Nephron progenitor cell (in vitro differentiated cells): Measurements from ENCODE around the gene UBE2V1.

Experiments
- DNase-seq: peaks from one replicate; pipeline ENCODE4 v3.0.0; 2021
- H3K27ac Mint-ChIP-seq: 2 replicates; pipeline ENCODE4 v1.8.0; 2021; ENCODE audit warnings: mild to moderate bottlenecking, moderate library complexity, mixed read lengths
- H3K27me3 Mint-ChIP-seq: 2 replicates; pipeline ENCODE4 v1.8.0; 2021; ENCODE audit warnings: mild to moderate bottlenecking, low read depth, mixed read lengths; ENCODE audit not compliant: poor library complexity
- H3K36me3 Mint-ChIP-seq: 2 replicates; pipeline ENCODE4 v1.8.0; 2021; ENCODE audit warnings: low read depth, mixed read lengths
- H3K4me1 Mint-ChIP-seq: 2 replicates; pipeline ENCODE4 v1.8.0; 2021; ENCODE audit warnings: mixed read lengths
- H3K4me3 Mint-ChIP-seq: 2 replicates; pipeline ENCODE4 v1.8.0; 2021; ENCODE audit warnings: mild to moderate bottlenecking, moderate library complexity, mixed read lengths
- H3K9me3 Mint-ChIP-seq: 2 replicates; pipeline ENCODE4 v1.8.0; 2021; ENCODE audit warnings: mild to moderate bottlenecking, moderate library complexity, mixed read lengths
- TF ChIP-seq, protein P1 (sequence below): fragments of 200-600 bp; sonication (generic); IDR thresholded peaks from 2 replicates; pipeline ENCODE4 v1.5.0; 2021; ENCODE audit warnings: antibody characterized with exemption

UBE2V1 gene

GRCh38 chr20:50038574-50038991 lies 74.4 kb downstream of the UBE2V1 start:
- Mint-ChIP-seq H3K9me3 (no peaks in the 10 kb centered on the region), H3K36me3 (no peaks in the 10 kb centered on the region), H3K4me1 (peaks cover 49% of the 10 kb centered on the region), H3K4me3 (no peak overlapping the region), H3K27ac (peak overlapping the region; percentile 33), H3K27me3 (no peaks in the 10 kb centered on the region)
- no peak for DNase-seq
- TF ChIP-seq, protein P1, sequence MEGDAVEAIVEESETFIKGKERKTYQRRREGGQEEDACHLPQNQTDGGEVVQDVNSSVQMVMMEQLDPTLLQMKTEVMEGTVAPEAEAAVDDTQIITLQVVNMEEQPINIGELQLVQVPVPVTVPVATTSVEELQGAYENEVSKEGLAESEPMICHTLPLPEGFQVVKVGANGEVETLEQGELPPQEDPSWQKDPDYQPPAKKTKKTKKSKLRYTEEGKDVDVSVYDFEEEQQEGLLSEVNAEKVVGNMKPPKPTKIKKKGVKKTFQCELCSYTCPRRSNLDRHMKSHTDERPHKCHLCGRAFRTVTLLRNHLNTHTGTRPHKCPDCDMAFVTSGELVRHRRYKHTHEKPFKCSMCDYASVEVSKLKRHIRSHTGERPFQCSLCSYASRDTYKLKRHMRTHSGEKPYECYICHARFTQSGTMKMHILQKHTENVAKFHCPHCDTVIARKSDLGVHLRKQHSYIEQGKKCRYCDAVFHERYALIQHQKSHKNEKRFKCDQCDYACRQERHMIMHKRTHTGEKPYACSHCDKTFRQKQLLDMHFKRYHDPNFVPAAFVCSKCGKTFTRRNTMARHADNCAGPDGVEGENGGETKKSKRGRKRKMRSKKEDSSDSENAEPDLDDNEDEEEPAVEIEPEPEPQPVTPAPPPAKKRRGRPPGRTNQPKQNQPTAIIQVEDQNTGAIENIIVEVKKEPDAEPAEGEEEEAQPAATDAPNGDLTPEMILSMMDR = no peak

- Mint-ChIP-seq H3K27me3 (no peaks in the 10 kb centered on the region), H3K27ac (peak overlapping the region; percentile 33), H3K4me1 (peaks cover 45% of the 10 kb centered on the region), H3K4me3 (no peak overlapping the region), H3K36me3 (no peaks in the 10 kb centered on the region), H3K9me3 (no peaks in the 10 kb centered on the region)
- TF ChIP-seq, protein P1 = no peak
- DNase-seq = no peak
These were observed 74.8 kb downstream of the UBE2V1 start for GRCh38 chr20:50038169-50038568.

DNA sequence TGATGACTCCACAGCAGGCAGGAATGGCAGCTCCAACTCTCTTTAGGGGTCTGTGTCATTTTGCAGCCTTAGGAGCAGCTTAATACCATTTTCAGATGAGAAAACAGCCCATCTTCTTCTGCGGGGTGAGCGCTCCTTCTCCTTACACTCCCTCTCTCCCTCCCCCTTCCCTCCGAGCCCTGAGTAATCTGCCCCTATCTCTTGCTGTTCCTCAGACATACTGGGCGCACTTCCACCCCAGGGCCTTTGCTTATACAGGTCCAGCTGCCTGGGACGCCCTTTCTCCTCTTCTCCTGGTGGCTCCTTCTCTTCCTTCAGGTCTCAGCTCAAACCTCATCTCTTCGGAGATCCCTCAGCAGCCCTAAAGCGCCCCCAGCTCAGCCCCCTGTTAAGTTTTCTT lies 75.4 kb downstream of the UBE2V1 start:
- DNase-seq = no peak
- Mint-ChIP-seq H3K36me3 (no peaks in the 10 kb centered on the region), H3K4me3 (no peak overlapping the region), H3K27ac (no peak overlapping the region), H3K27me3 (no peaks in the 10 kb centered on the region), H3K4me1 (peaks cover 41% of the 10 kb centered on the region), H3K9me3 (no peaks in the 10 kb centered on the region)
- TF ChIP-seq, protein P1 = no peak

DNA sequence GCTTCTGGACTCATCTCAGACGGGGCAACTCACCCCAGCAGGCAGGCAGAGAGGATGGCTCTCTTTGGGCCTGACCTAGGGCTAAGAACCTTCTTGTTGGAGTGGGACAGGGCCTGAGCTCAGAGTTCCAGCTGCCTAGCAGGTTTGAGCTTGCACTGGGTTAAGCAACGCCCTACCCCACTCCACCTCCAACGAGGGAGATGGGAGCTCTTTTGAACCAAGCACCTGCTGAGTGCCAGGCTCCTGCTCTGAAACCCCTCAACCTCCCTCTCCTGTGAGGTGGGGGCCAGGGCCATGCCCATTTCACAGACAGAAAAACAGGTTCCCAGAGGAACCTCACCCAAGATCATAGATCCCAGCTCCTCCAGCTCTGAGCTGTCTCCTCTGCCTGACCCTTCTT lies 75.8 kb downstream of the UBE2V1 start:
- TF ChIP-seq, protein P1 = no peak
- H3K36me3 Mint-ChIP-seq = no peaks in the 10 kb centered on the region
- H3K27ac Mint-ChIP-seq = no peak overlapping the region
- H3K4me1 Mint-ChIP-seq = peaks cover 41% of the 10 kb centered on the region
- no peaks in the 10 kb centered on the region for H3K27me3 Mint-ChIP-seq
- no peak for DNase-seq
- H3K4me3 Mint-ChIP-seq = no peak overlapping the region
- no peaks in the 10 kb centered on the region for H3K9me3 Mint-ChIP-seq

DNA sequence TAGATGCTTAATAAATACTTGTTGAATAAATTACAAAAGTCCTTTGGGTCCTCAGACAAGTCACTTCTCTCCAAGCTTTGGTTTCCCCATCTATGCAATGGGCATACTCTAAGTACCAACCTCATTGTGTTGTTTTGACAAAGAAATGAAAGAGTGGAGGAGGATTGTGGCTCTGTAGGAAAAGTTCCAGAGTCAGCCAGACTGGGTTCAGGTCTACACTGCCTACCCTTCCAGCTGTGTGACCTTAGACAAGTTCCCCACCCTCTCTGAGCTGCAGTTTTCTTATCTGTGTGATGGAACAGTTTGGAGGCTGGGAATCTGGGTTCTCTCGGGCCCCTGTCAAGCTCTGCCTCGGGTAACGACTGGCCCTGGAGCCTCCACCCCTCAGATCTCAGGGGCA lies 76.2 kb downstream of the UBE2V1 start:
- Mint-ChIP-seq H3K27ac (no peak overlapping the region), H3K9me3 (no peaks in the 10 kb centered on the region), H3K4me3 (no peak overlapping the region), H3K4me1 (peaks cover 42% of the 10 kb centered on the region), H3K36me3 (no peaks in the 10 kb centered on the region), H3K27me3 (no peaks in the 10 kb centered on the region)
- TF ChIP-seq, protein P1 = no peak
- no peak for DNase-seq

GRCh38 chr20:50034567-50035180 lies 78.3 kb downstream of the UBE2V1 start:
- Mint-ChIP-seq H3K27me3 (no peaks in the 10 kb centered on the region), H3K36me3 (no peaks in the 10 kb centered on the region), H3K4me1 (peaks cover 44% of the 10 kb centered on the region), H3K4me3 (no peak overlapping the region), H3K27ac (peak overlapping the region; percentile 88), H3K9me3 (no peaks in the 10 kb centered on the region)
- TF ChIP-seq, protein P1 = no peak
- DNase-seq = no peak
